Measurements from ENCODE around the gene ZFAND3.

GRCh38 chr6:38194589-38194988 is 375.1 kb downstream of the ZFAND3 start:
- TF ChIP-seq CTCF (IDR thresholded peaks at IDR 0.05; ENCODE audit: poor library complexity) (no peak), EZH2 (IDR thresholded peaks at IDR 0.05; ENCODE audit: borderline replicate concordance) (no peak), EZH2phosphoT487 (IDR thresholded peaks at IDR 0.05; ENCODE audit: low read depth, severe bottlenecking, unreplicated experiment) (no peak)

Measured in hepatocyte (in vitro differentiated cells).